ENCODE results near the gene AFG3L2.

DNA sequence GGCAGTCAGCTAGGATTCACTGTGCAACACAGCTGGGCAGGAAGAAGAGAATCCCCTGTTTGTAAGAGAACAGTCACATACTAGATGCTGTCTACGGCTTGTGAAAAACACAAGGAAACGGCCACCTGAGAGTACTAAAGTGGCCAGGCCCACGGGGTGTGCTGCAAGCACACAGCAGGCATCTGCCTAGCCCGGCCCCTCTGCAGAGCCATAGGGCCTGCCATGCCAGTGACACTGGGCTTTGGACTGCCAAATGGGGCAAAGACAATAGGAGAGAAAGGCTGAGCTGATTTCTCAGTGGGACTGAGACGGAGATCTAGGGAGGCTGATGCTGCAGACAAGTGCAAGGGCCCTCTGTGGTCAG, 58.7 kb downstream of the AFG3L2 start:
- TF ChIP-seq, protein P1, sequence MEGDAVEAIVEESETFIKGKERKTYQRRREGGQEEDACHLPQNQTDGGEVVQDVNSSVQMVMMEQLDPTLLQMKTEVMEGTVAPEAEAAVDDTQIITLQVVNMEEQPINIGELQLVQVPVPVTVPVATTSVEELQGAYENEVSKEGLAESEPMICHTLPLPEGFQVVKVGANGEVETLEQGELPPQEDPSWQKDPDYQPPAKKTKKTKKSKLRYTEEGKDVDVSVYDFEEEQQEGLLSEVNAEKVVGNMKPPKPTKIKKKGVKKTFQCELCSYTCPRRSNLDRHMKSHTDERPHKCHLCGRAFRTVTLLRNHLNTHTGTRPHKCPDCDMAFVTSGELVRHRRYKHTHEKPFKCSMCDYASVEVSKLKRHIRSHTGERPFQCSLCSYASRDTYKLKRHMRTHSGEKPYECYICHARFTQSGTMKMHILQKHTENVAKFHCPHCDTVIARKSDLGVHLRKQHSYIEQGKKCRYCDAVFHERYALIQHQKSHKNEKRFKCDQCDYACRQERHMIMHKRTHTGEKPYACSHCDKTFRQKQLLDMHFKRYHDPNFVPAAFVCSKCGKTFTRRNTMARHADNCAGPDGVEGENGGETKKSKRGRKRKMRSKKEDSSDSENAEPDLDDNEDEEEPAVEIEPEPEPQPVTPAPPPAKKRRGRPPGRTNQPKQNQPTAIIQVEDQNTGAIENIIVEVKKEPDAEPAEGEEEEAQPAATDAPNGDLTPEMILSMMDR (IDR thresholded peaks at IDR 0.05; ENCODE audit: low read depth, low read length): no peak
- no peak for TF ChIP-seq EZH2phosphoT487 (IDR thresholded peaks at IDR 0.05; ENCODE audit: low read depth)
